Esophagus squamous epithelium (tissue), 5 donors: Measurements from ENCODE around the gene ETV6. TPM values are rescaled to one million over a fixed set of nuclear protein-coding genes. Genes with fewer than 3 reads are reported as not detected.

Source experiments
- DNase-seq: peaks from one replicate; lab custom pipeline; 2025; lab: John Stamatoyannopoulos, UW
- H3K27ac ChIP-seq, 4 donors: fragments of 200-600 bp; sonication (generic); one replicate each; pipeline ENCODE4 v1.5.1; 2016 to 2019; ENCODE audit warnings: mild to moderate bottlenecking in 1 of 4
- H3K27me3 ChIP-seq, 4 donors: fragments of 200-600 bp; sonication (generic); 1 replicate in 3 of 4; 2 replicates in 1 of 4; pipeline versions ENCODE4 v1.5.1 to v1.6.0; 2017 to 2021; ENCODE audit warnings: antibody characterized with exemption in 1 of 4
- H3K36me3 ChIP-seq, 3 donors: fragments of 200-600 bp; sonication (generic); one replicate each; pipeline ENCODE4 v1.5.1; 2016 to 2019
- H3K4me1 ChIP-seq, 3 donors: fragments of 200-600 bp; sonication (generic); one replicate each; pipeline ENCODE4 v1.5.1; 2017 to 2019
- H3K4me3 ChIP-seq, 4 donors: fragments of 200-600 bp; sonication (generic); 1 replicate in 3 of 4; 2 replicates in 1 of 4; pipeline ENCODE4 v1.5.1; 2016 to 2019; ENCODE audit warnings: mild to moderate bottlenecking in 2 of 4, moderate library complexity in 1 of 4
- H3K9me3 ChIP-seq, 3 donors: fragments of 200-600 bp; sonication (generic); one replicate each; pipeline ENCODE4 v1.5.1; 2016 to 2019
- CTCF ChIP-seq, 6 experiments: fragments of 450-650 bp in 4 of 6; fragments of 200-600 bp in 2 of 6; sonication (generic) in 2 of 6; IDR thresholded peaks; one replicate each; pipeline ENCODE4 v1.5.1; 2016 to 2019; ENCODE audit warnings: antibody characterized with exemption in 6 of 6, mild to moderate bottlenecking in 4 of 6, moderate library complexity in 4 of 6
- POLR2A ChIP-seq, 4 donors: fragments of 450-650 bp; IDR thresholded peaks; one replicate each; pipeline ENCODE4 v1.6.1; 2017; ENCODE audit warnings: antibody characterized with exemption in 4 of 4, mild to moderate bottlenecking in 4 of 4, moderate library complexity in 3 of 4
- WGBS, 2 donors: methylation state at CpG; one replicate each; pipeline ENCODE4 v1.1.5; 2018; 5-methylcytosine and 5-hydroxymethylcytosine counted together
- intact Hi-C: fragments of 100-400 bp; cut with DNase I; formaldehyde crosslinking; loops from one replicate; pipeline ENCODE4 v1.15.0; 2022
- total RNA-seq, 4 donors: library from RNA; depleted of rRNA; stranded (reverse); fragments of >200 nt; gene quantifications; one replicate each; pipeline ENCODE4 v1.1.0, GENCODE V29; 2016
- donor health status: DM: yes; HTN: yes; CAD: no.

The ETV6 gene
- total RNA-seq, 4 donors from 2014 or later = 11.3 to 17.3 (median 13.8) TPM

GRCh38 chr12:11856971-11857370 lies 207.5 kb downstream of the ETV6 start:
- TF ChIP-seq CTCF (IDR thresholded peaks at IDR 0.05) (no peak), POLR2A (IDR thresholded peaks at IDR 0.05) (no peak)
- H3K4me1 ChIP-seq = peaks cover 17 to 41% (median 26%) of the 10 kb centered on the region in 3 donors
- 59% methylated on average over 7 of the region's 7 CpGs for WGBS, 2 donors
- DNase-seq = no peak
- H3K27ac ChIP-seq = peak overlapping the region in 1 of 4 donors; percentile 22
- H3K4me3 ChIP-seq = no peak overlapping the region
- intact Hi-C loops = no loop called here
- H3K9me3 ChIP-seq = no peaks in the 10 kb centered on the region
- H3K36me3 ChIP-seq = peaks cover 0 to 70% (median 4%) of the 10 kb centered on the region in 3 donors
- H3K27me3 ChIP-seq = no peaks in the 10 kb centered on the region

- no peak for DNase-seq
- intact Hi-C loops = no loop called here
- H3K4me3 ChIP-seq = no peak overlapping the region
- no peaks in the 10 kb centered on the region for H3K27me3 ChIP-seq
- H3K36me3 ChIP-seq = peaks cover 0 to 67% (median 4%) of the 10 kb centered on the region in 3 donors
- H3K4me1 ChIP-seq = peaks cover 21 to 67% (median 41%) of the 10 kb centered on the region in 3 donors
- H3K27ac ChIP-seq = peak overlapping the region in 3 of 4 donors; percentile 41 to 53 (median 46)
- 77 to 86% methylated on average over 11 to 17 of the region's 17 CpGs for WGBS, 2 donors
- TF ChIP-seq POLR2A (IDR thresholded peaks at IDR 0.05) (no peak), CTCF (IDR thresholded peaks at IDR 0.05) (no peak)
- no peaks in the 10 kb centered on the region for H3K9me3 ChIP-seq
These were observed 210.4 kb downstream of the ETV6 start for GRCh38 chr12:11859705-11860425.

- TF ChIP-seq POLR2A (IDR thresholded peaks at IDR 0.05) = no peak
- TF ChIP-seq CTCF (IDR thresholded peaks at IDR 0.05) = no peak
- intact Hi-C loops = no loop called here
- no peaks in the 10 kb centered on the region for H3K27me3 ChIP-seq
- DNase-seq = no peak
- 36 to 49% methylated on average over 4 to 5 of the region's 5 CpGs for WGBS, 2 donors
- peaks cover 0 to 61% (median 2%) of the 10 kb centered on the region in 3 donors for H3K36me3 ChIP-seq
- peaks cover 19 to 55% (median 34%) of the 10 kb centered on the region in 3 donors for H3K4me1 ChIP-seq
- peaks cover 0 to 7% (median 4%) of the 10 kb centered on the region in 3 donors for H3K9me3 ChIP-seq
- peak overlapping the region; percentile 20 to 89 (median 80) for H3K27ac ChIP-seq
- no peak overlapping the region for H3K4me3 ChIP-seq
These were observed 211.8 kb downstream of the ETV6 start for GRCh38 chr12:11861155-11861863.

- intact Hi-C loops = no loop called here
- no peak overlapping the region for H3K4me3 ChIP-seq
- H3K36me3 ChIP-seq = peaks cover 0 to 61% (median 0%) of the 10 kb centered on the region in 3 donors
- H3K27ac ChIP-seq = peak overlapping the region; percentile 20 to 89 (median 80)
- TF ChIP-seq POLR2A (IDR thresholded peaks at IDR 0.05) (no peak), CTCF (IDR thresholded peaks at IDR 0.05) (no peak)
- DNase-seq = no peak
- H3K4me1 ChIP-seq = peaks cover 17 to 54% (median 31%) of the 10 kb centered on the region in 3 donors
- H3K27me3 ChIP-seq = no peaks in the 10 kb centered on the region
- WGBS, 2 donors = 62 to 65% methylated on average over 7 of the region's 7 CpGs
- peaks cover 0 to 12% (median 10%) of the 10 kb centered on the region in 3 donors for H3K9me3 ChIP-seq
These were observed 212.6 kb downstream of the ETV6 start for GRCh38 chr12:11861864-11862600.
